ENCODE data around the gene KCNG2. TPM values are rescaled to one million over a fixed set of nuclear protein-coding genes. Genes with fewer than 3 reads are reported as not detected.

The KCNG2 gene
- total and polyA plus RNA-seq, 2 of the 4 experiments (the other 2 are of a cell fraction): not detected

- dilution Hi-C loops (cut with HindIII; ENCODE audit: low sequenced_read_pairs, unreplicated experiment): no loop called here
- no peak overlapping the region for H2BK15ac ChIP-seq (ENCODE audit: low read depth, low read length)
- no peak overlapping the region for H3K56ac ChIP-seq (ENCODE audit: extremely low read depth, insufficient read depth, low read length)
- H4K20me1 ChIP-seq (ENCODE audit: insufficient read depth, low read length): no peaks in the 10 kb centered on the region
- no peak overlapping the region for H2AK5ac ChIP-seq (ENCODE audit: low read depth, low read length)
- H3K4me2 ChIP-seq (ENCODE audit: low read depth, low read length): no peak overlapping the region
- peaks cover 3% of the 10 kb centered on the region; the same call in 1 of the 2 replicates for H3K4me1 ChIP-seq (ENCODE audit: control insufficient read depth, insufficient read depth, low read length)
- no peak overlapping the region for H4K8ac ChIP-seq (ENCODE audit: low read depth in 2 of 2, low read length in 2 of 2)
- no peak overlapping the region for H2BK5ac ChIP-seq (ENCODE audit: low read depth, low read length, poor library complexity, severe bottlenecking)
- no peak overlapping the region for H3K4me3 ChIP-seq (ENCODE audit: insufficient read depth, low read depth, low read length)
- no peak overlapping the region for H3K14ac ChIP-seq (replicated peaks; ENCODE audit: low read depth, low read length)
- no peak overlapping the region for H4K91ac ChIP-seq (ENCODE audit: insufficient read depth, low read depth, low read length)
- H3K27ac ChIP-seq (ENCODE audit: insufficient read depth, low read length): no peak overlapping the region
- ChIA-PET POLR2A (ENCODE audit: unreplicated experiment) (no interaction called here), CTCF (no interaction called here)
- H3K9ac ChIP-seq (ENCODE audit: low read depth, low read length): no peak overlapping the region
- H2AK9ac ChIP-seq (replicated peaks; ENCODE audit: low read depth, low read length, poor library complexity): no peak overlapping the region
- no peak overlapping the region for H3K4ac ChIP-seq (ENCODE audit: low read depth, low read length)
- no peak overlapping the region for H3K18ac ChIP-seq (ENCODE audit: low read depth, low read length)
- peaks cover 6% of the 10 kb centered on the region; the same call in 1 of the 2 replicates for H3K27me3 ChIP-seq (ENCODE audit: control insufficient read depth, insufficient read depth, low read length)
- H2AFZ ChIP-seq (replicated peaks; ENCODE audit: low read length, poor library complexity): no peak overlapping the region
- H3K9me3 ChIP-seq (ENCODE audit: control insufficient read depth, insufficient read depth, low read length): peaks cover 23% of the 10 kb centered on the region
- DNase-seq (peak; percentile 44), ATAC-seq (ENCODE audit: low read depth) (peak; percentile 72)
- H3K23ac ChIP-seq (ENCODE audit: low read depth, low read length): no peak overlapping the region
- TF ChIP-seq CEBPB (IDR thresholded peaks at IDR 0.05; ENCODE audit: low read depth, low read length): no peak
- no peak for TF ChIP-seq USF2 (IDR thresholded peaks at IDR 0.05; ENCODE audit: low read depth, low read length)
- no peak for TF ChIP-seq SMC3 (IDR thresholded peaks at IDR 0.05; ENCODE audit: low read depth, low read length)
- no peak for TF ChIP-seq RAD21 (IDR thresholded peaks at IDR 0.05; ENCODE audit: low read length)
- TF ChIP-seq RFX5 (IDR thresholded peaks at IDR 0.05; ENCODE audit: low read depth, low read length): no peak
- WGBS, 2 experiments (ENCODE audit: extremely low coverage in 2 of 2, insufficient read length in 1 of 2): 58% methylated on average over 11 of the region's 14 CpGs; no CpG with 5 or more reads in 1 of the 2 experiments
- in situ Hi-C loops (cut with MboI; ENCODE audit: low sequenced_read_pairs): no loop called here
- no peaks in the 10 kb centered on the region for H3K36me3 ChIP-seq (ENCODE audit: control insufficient read depth, insufficient read depth, low read length)
- H4K5ac ChIP-seq (ENCODE audit: low read depth, low read length): no peak overlapping the region
- no peaks in the 10 kb centered on the region for H3K79me1 ChIP-seq (ENCODE audit: low read depth in 1 of 2, low read length in 2 of 2)
- no peaks in the 10 kb centered on the region for H3K9me1 ChIP-seq (ENCODE audit: insufficient read depth, low read length)
- no TSS peak for BruUV-seq (replicated peaks)
- H2BK20ac ChIP-seq (ENCODE audit: low read depth, low read length): no peak overlapping the region
- intact Hi-C loops (cut with micrococcal nuclease): no loop called here
- H2BK120ac ChIP-seq (ENCODE audit: low read depth, low read length): no peak overlapping the region
These were observed 32.1 kb upstream of the KCNG2 start for GRCh38 chr18:79765491-79766245.

All from IMR-90 (cell line).